ENCODE results near the gene RRP1.

The RRP1 gene

GRCh38 chr21:43808367-43808766, 19.0 kb downstream of the RRP1 start:
- Histone ChIP-seq H3K4me2 (ENCODE audit: low read length) (peak overlapping the region; percentile 88), H3K27ac (ENCODE audit: low read depth, low read length, poor library complexity, severe bottlenecking) (peak overlapping the region; percentile 99), H3K4me3 (ENCODE audit: low read depth, low read length, poor library complexity, severe bottlenecking) (peak overlapping the region; percentile 66), H3F3A (ENCODE audit: insufficient read depth, low read length) (no peaks in the 10 kb centered on the region), H3K9ac (ENCODE audit: low read length) (peak overlapping the region; percentile 89), H3K4me1 (ENCODE audit: insufficient read depth, low read length, severe bottlenecking) (peaks cover 83% of the 10 kb centered on the region), H3K9me2 (ENCODE audit: low read depth, low read length) (no peaks in the 10 kb centered on the region), H3K79me2 (ENCODE audit: insufficient read depth, low read length) (no peaks in the 10 kb centered on the region), H3K27me3 (ENCODE audit: insufficient read depth, low read length) (no peaks in the 10 kb centered on the region), H2AFZ (ENCODE audit: low read length) (no peak overlapping the region), H3K36me3 (ENCODE audit: insufficient read depth, low read length) (peaks cover 25% of the 10 kb centered on the region), H3K9me3 (ENCODE audit: low read length) (no peaks in the 10 kb centered on the region), H4K20me1 (ENCODE audit: insufficient read depth, low read length) (no peaks in the 10 kb centered on the region)
- TF ChIP-seq EZH2 (IDR thresholded peaks at IDR 0.05; ENCODE audit: borderline replicate concordance, low read length), result no peak
- TF ChIP-seq, protein P1, sequence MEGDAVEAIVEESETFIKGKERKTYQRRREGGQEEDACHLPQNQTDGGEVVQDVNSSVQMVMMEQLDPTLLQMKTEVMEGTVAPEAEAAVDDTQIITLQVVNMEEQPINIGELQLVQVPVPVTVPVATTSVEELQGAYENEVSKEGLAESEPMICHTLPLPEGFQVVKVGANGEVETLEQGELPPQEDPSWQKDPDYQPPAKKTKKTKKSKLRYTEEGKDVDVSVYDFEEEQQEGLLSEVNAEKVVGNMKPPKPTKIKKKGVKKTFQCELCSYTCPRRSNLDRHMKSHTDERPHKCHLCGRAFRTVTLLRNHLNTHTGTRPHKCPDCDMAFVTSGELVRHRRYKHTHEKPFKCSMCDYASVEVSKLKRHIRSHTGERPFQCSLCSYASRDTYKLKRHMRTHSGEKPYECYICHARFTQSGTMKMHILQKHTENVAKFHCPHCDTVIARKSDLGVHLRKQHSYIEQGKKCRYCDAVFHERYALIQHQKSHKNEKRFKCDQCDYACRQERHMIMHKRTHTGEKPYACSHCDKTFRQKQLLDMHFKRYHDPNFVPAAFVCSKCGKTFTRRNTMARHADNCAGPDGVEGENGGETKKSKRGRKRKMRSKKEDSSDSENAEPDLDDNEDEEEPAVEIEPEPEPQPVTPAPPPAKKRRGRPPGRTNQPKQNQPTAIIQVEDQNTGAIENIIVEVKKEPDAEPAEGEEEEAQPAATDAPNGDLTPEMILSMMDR (IDR thresholded peaks at IDR 0.05; ENCODE audit: low read length), result no peak

DNA sequence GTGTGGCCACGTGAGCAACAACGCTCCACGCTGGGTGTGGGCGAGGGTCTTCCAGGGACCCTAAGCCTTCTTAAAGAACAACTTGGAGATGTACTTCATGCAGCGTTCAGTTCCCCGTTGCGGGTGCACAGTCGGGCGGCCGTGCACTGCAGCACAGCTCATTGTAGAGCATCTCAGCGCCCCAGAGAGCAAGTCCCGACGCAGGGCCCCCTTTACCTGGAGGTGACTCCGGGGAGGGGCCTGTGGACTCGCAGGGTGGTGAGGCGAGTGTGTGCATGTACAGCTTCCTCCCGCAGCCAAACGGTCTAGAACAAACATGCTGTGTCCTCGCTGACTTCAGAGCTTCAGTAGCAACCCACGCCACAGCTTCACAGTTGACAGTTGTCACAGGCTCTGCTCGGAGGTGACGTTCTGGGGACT, 19.5 kb downstream of the RRP1 start:
- H3K9me3 ChIP-seq (ENCODE audit: low read length), result no peaks in the 10 kb centered on the region
- H3K4me2 ChIP-seq (ENCODE audit: low read length), result peak overlapping the region; percentile 88
- H3K4me1 ChIP-seq (ENCODE audit: insufficient read depth, low read length, severe bottlenecking), result peaks cover 80% of the 10 kb centered on the region
- no peaks in the 10 kb centered on the region for H3K79me2 ChIP-seq (ENCODE audit: insufficient read depth, low read length)
- peak overlapping the region; percentile 89 for H3K9ac ChIP-seq (ENCODE audit: low read length)
- TF ChIP-seq EZH2 (IDR thresholded peaks at IDR 0.05; ENCODE audit: borderline replicate concordance, low read length), result no peak
- TF ChIP-seq, protein P1 (IDR thresholded peaks at IDR 0.05; ENCODE audit: low read length), result no peak
- peak overlapping the region; percentile 66 for H3K4me3 ChIP-seq (ENCODE audit: low read depth, low read length, poor library complexity, severe bottlenecking)
- no peak overlapping the region for H2AFZ ChIP-seq (ENCODE audit: low read length)
- H3F3A ChIP-seq (ENCODE audit: insufficient read depth, low read length), result no peaks in the 10 kb centered on the region
- H3K27me3 ChIP-seq (ENCODE audit: insufficient read depth, low read length), result no peaks in the 10 kb centered on the region
- peak overlapping the region; percentile 99 for H3K27ac ChIP-seq (ENCODE audit: low read depth, low read length, poor library complexity, severe bottlenecking)
- H3K9me2 ChIP-seq (ENCODE audit: low read depth, low read length), result no peaks in the 10 kb centered on the region
- peaks cover 20% of the 10 kb centered on the region for H3K36me3 ChIP-seq (ENCODE audit: insufficient read depth, low read length)
- no peaks in the 10 kb centered on the region for H4K20me1 ChIP-seq (ENCODE audit: insufficient read depth, low read length)

GRCh38 chr21:43809346-43809799, 20.0 kb downstream of the RRP1 start:
- Histone ChIP-seq H3K36me3 (ENCODE audit: insufficient read depth, low read length) (peaks cover 15% of the 10 kb centered on the region), H3K9ac (ENCODE audit: low read length) (peak overlapping the region; percentile 89), H3K4me3 (ENCODE audit: low read depth, low read length, poor library complexity, severe bottlenecking) (peak overlapping the region; percentile 66), H2AFZ (ENCODE audit: low read length) (no peak overlapping the region), H3K9me3 (ENCODE audit: low read length) (no peaks in the 10 kb centered on the region), H3K9me2 (ENCODE audit: low read depth, low read length) (no peaks in the 10 kb centered on the region), H3F3A (ENCODE audit: insufficient read depth, low read length) (no peaks in the 10 kb centered on the region), H3K4me1 (ENCODE audit: insufficient read depth, low read length, severe bottlenecking) (peaks cover 75% of the 10 kb centered on the region), H3K27ac (ENCODE audit: low read depth, low read length, poor library complexity, severe bottlenecking) (peak overlapping the region; percentile 99), H3K4me2 (ENCODE audit: low read length) (peak overlapping the region; percentile 88), H4K20me1 (ENCODE audit: insufficient read depth, low read length) (no peaks in the 10 kb centered on the region), H3K79me2 (ENCODE audit: insufficient read depth, low read length) (no peaks in the 10 kb centered on the region), H3K27me3 (ENCODE audit: insufficient read depth, low read length) (no peaks in the 10 kb centered on the region)
- TF ChIP-seq, protein P1 (IDR thresholded peaks at IDR 0.05; ENCODE audit: low read length), result peak; percentile 13; the same call in 1 of the 2 replicates
- no peak for TF ChIP-seq EZH2 (IDR thresholded peaks at IDR 0.05; ENCODE audit: borderline replicate concordance, low read length)

All from OCI-LY1 (cell line).